GM03348 (cell line): ENCODE measurements around the gene CALU.

Experiments used
- DNase-seq: peaks from one replicate; pipeline ENCODE4 v3.0.0; 2012; ENCODE audit warnings: low spot score

The CALU gene

GRCh38 chr7:128811631-128812430 is 72.7 kb downstream of the CALU start:
- DNase-seq = no peak

GRCh38 chr7:128812514-128813168 is 73.5 kb downstream of the CALU start:
- no peak for DNase-seq

- no peak for DNase-seq
Observed at GRCh38 chr7:128814499-128814898, 75.3 kb downstream of the CALU start.

GRCh38 chr7:128815289-128815942 is 76.3 kb downstream of the CALU start:
- no peak for DNase-seq

GRCh38 chr7:128818694-128819093 is 79.5 kb downstream of the CALU start:
- no peak for DNase-seq
